ENCODE measurements around the gene FRMPD3.

- no peak for TF ChIP-seq POLR2A (IDR thresholded peaks at IDR 0.05)
- no peak for TF ChIP-seq CTCF (IDR thresholded peaks at IDR 0.05)
These were observed 4.3 kb upstream of the FRMPD3 start for GRCh38 chrX:107445146-107445545.

All from testis (tissue), 2 donors.